Osteocyte (in vitro differentiated cells): ENCODE results near the gene TBC1D3B. TPM values are rescaled to one million over a fixed set of nuclear protein-coding genes. Genes with fewer than 3 reads are reported as not detected.

ENCODE experiments used
- DNase-seq: peaks from one replicate; pipeline ENCODE4 v3.0.0; 2021; ENCODE audit warnings: mixed read lengths; ENCODE audit not compliant: unreplicated experiment; ENCODE audit errors: extremely low spot score
- H3K27ac Mint-ChIP-seq: one replicate; pipeline ENCODE4 v1.8.0; 2021; ENCODE audit warnings: mild to moderate bottlenecking, mixed read lengths; ENCODE audit not compliant: unreplicated experiment
- H3K27me3 Mint-ChIP-seq: one replicate; pipeline ENCODE4 v1.8.0; 2021; ENCODE audit warnings: mixed read lengths; ENCODE audit not compliant: unreplicated experiment
- H3K36me3 Mint-ChIP-seq: one replicate; pipeline ENCODE4 v1.8.0; 2021; ENCODE audit warnings: mixed read lengths; ENCODE audit not compliant: unreplicated experiment
- H3K4me1 Mint-ChIP-seq: one replicate; pipeline ENCODE4 v1.8.0; 2021; ENCODE audit warnings: mixed read lengths; ENCODE audit not compliant: unreplicated experiment
- H3K4me3 Mint-ChIP-seq: one replicate; pipeline ENCODE4 v1.8.0; 2021; ENCODE audit warnings: mild to moderate bottlenecking, moderate library complexity, mixed read lengths; ENCODE audit not compliant: unreplicated experiment
- H3K9me3 Mint-ChIP-seq: one replicate; pipeline ENCODE4 v1.8.0; 2021; ENCODE audit warnings: mixed read lengths; ENCODE audit not compliant: unreplicated experiment
- CTCF ChIP-seq: fragments of 200-600 bp; sonication (generic); IDR thresholded peaks from 2 replicates; pipeline ENCODE4 v1.5.0; 2021; ENCODE audit warnings: antibody characterized with exemption, mild to moderate bottlenecking, moderate library complexity
- total RNA-seq: library from RNA; stranded (reverse); gene quantifications from 2 replicates; pipeline ENCODE4 v1.2.1, GENCODE V29; 2021

Gene TBC1D3B
- total RNA-seq, 1 donor from 2014 or later: 12.6 TPM

GRCh38 chr17:36153895-36154610 lies 22.4 kb downstream of the TBC1D3B start:
- H3K36me3 Mint-ChIP-seq: no peaks in the 10 kb centered on the region
- no peaks in the 10 kb centered on the region for H3K9me3 Mint-ChIP-seq
- no peaks in the 10 kb centered on the region for H3K4me1 Mint-ChIP-seq
- no peak for DNase-seq
- H3K27ac Mint-ChIP-seq: no peak overlapping the region
- H3K4me3 Mint-ChIP-seq: no peak overlapping the region
- no peak for TF ChIP-seq CTCF
- peaks cover 52% of the 10 kb centered on the region for H3K27me3 Mint-ChIP-seq

- no peaks in the 10 kb centered on the region for H3K36me3 Mint-ChIP-seq
Observed at GRCh38 chr17:36152639-36153120, 23.8 kb downstream of the TBC1D3B start.

GRCh38 chr17:36151891-36152638 lies 24.4 kb downstream of the TBC1D3B start:
- H3K27ac Mint-ChIP-seq: no peak overlapping the region
- H3K4me1 Mint-ChIP-seq: no peaks in the 10 kb centered on the region
- no peak for TF ChIP-seq CTCF
- peaks cover 64% of the 10 kb centered on the region for H3K27me3 Mint-ChIP-seq
- H3K36me3 Mint-ChIP-seq: no peaks in the 10 kb centered on the region
- H3K9me3 Mint-ChIP-seq: no peaks in the 10 kb centered on the region
- no peak overlapping the region for H3K4me3 Mint-ChIP-seq
- DNase-seq: no peak

More at GRCh38 chr17:36152639-36153120, 23.8 kb downstream of the TBC1D3B start:
- no peaks in the 10 kb centered on the region for H3K9me3 Mint-ChIP-seq
- DNase-seq: no peak
- no peak overlapping the region for H3K27ac Mint-ChIP-seq
- TF ChIP-seq CTCF: no peak
- no peak overlapping the region for H3K4me3 Mint-ChIP-seq
- peaks cover 58% of the 10 kb centered on the region for H3K27me3 Mint-ChIP-seq
- H3K4me1 Mint-ChIP-seq: no peaks in the 10 kb centered on the region

GRCh38 chr17:36149296-36149820 lies 27.1 kb downstream of the TBC1D3B start:
- H3K4me3 Mint-ChIP-seq: no peak overlapping the region

More at GRCh38 chr17:36149296-36149820, 27.1 kb downstream of the TBC1D3B start:
- H3K36me3 Mint-ChIP-seq: no peaks in the 10 kb centered on the region
- H3K9me3 Mint-ChIP-seq: no peaks in the 10 kb centered on the region
- peaks cover 67% of the 10 kb centered on the region for H3K27me3 Mint-ChIP-seq
- DNase-seq: no peak
- no peak overlapping the region for H3K27ac Mint-ChIP-seq
- H3K4me1 Mint-ChIP-seq: no peaks in the 10 kb centered on the region
- no peak for TF ChIP-seq CTCF
